Endothelial cell of umbilical vein (primary cell): ENCODE results near the gene TRDMT1. TPM values are rescaled to one million over a fixed set of nuclear protein-coding genes. Genes with fewer than 3 reads are reported as not detected.

Experiments used
- BruUV-seq: library from RNA; stranded (reverse); fragments of 400-500 nt; replicated peaks from 2 replicates; lab custom pipeline; 2021; lab: Mats Ljungman, UMichigan
- CTCF ChIA-PET: fragments of 300-600, 350-600 bp; sonication (Branson Sonifier 250); formaldehyde crosslinking; loops from one replicate; lab custom pipeline; 2021; ENCODE audit warnings: antibody characterized with exemption, inconsistent platforms; lab: Charles Lee
- POLR2A ChIA-PET: fragments of 300-600, 350-600 bp; sonication (Branson Sonifier 250); formaldehyde crosslinking; loops from one replicate; lab custom pipeline; 2021; ENCODE audit warnings: antibody characterized with exemption, inconsistent platforms; lab: Charles Lee
- DNase-seq: peaks from one replicate; pipeline ENCODE4 v3.0.0-alpha.2; 2011; ENCODE audit warnings: low read depth, low spot score
- FAIRE-seq: peaks from 2 replicates; lab custom pipeline; 2011; peaks lifted over from hg19 to GRCh38; lab: Jason Lieb, UNC
- H2AFZ ChIP-seq: 2 replicates; pipeline ENCODE4 v1.6.0; 2012; ENCODE audit warnings: low read depth, low read length, control low read depth, inconsistent platforms
- H3K27ac ChIP-seq: 2 replicates; pipeline ENCODE4 v1.5.1; 2011; ENCODE audit warnings: low read depth, mild to moderate bottlenecking, control low read depth, low read length, moderate library complexity; ENCODE audit not compliant: insufficient read depth
- H3K27me3 ChIP-seq, 2 experiments: 2 replicates each; pipeline versions ENCODE4 v1.6.0 to v1.6.1; 2011; ENCODE audit warnings: low read length in 2 of 2, mixed read lengths in 1 of 2; ENCODE audit not compliant: control insufficient read depth in 2 of 2, insufficient read depth in 2 of 2
- H3K36me3 ChIP-seq, 2 experiments: 2 replicates in 1 of 2; 3 replicates in 1 of 2; pipeline ENCODE4 v1.5.1; 2011; ENCODE audit warnings: low read length in 2 of 2, mild to moderate bottlenecking in 1 of 2, moderate library complexity in 1 of 2; ENCODE audit not compliant: control insufficient read depth in 2 of 2, insufficient read depth in 2 of 2; ENCODE audit errors: extremely low read depth in 1 of 2
- H3K4me1 ChIP-seq: 3 replicates; pipeline ENCODE4 v1.5.1; 2011; ENCODE audit warnings: mild to moderate bottlenecking, low read length; ENCODE audit not compliant: control insufficient read depth, insufficient read depth; ENCODE audit errors: extremely low read depth
- H3K4me2 ChIP-seq: 2 replicates; pipeline ENCODE4 v1.6.1; 2011; ENCODE audit warnings: low read length, control low read depth, mixed read lengths; ENCODE audit not compliant: insufficient read depth
- H3K4me3 ChIP-seq, 3 experiments: fragments of 200-600 bp in 1 of 3; sonication (generic), shearing (Covaris generic) in 1 of 3; replicated peaks in 1 of 3; 2 replicates each; pipeline ENCODE4 v1.5.1; 2011 to 2016; ENCODE audit warnings: control low read depth in 3 of 3, low read length in 3 of 3, mild to moderate bottlenecking in 2 of 3, inconsistent platforms in 1 of 3, low read depth in 1 of 3, moderate library complexity in 1 of 3; ENCODE audit not compliant: insufficient read depth in 1 of 3
- H3K79me2 ChIP-seq: 2 replicates; pipeline ENCODE4 v1.6.0; 2012; ENCODE audit warnings: low read length, inconsistent platforms; ENCODE audit not compliant: control insufficient read depth, insufficient read depth
- H3K9ac ChIP-seq: replicated peaks from 2 replicates; pipeline ENCODE3; 2011; ENCODE audit warnings: low read length, control low read depth; ENCODE audit not compliant: insufficient read depth; ENCODE audit errors: extremely low read depth
- H3K9me1 ChIP-seq: replicated peaks from 3 replicates; pipeline ENCODE4 v1.6.0; 2011; ENCODE audit warnings: mild to moderate bottlenecking, low read length; ENCODE audit not compliant: control insufficient read depth, insufficient read depth; ENCODE audit errors: extremely low read depth
- H3K9me3 ChIP-seq: replicated peaks from 2 replicates; pipeline ENCODE4 v1.5.1; 2012; ENCODE audit warnings: low read length, inconsistent platforms; ENCODE audit not compliant: control insufficient read depth, insufficient read depth
- H4K20me1 ChIP-seq: replicated peaks from 2 replicates; pipeline ENCODE3; 2011; ENCODE audit warnings: mild to moderate bottlenecking, low read length; ENCODE audit not compliant: control insufficient read depth, insufficient read depth; ENCODE audit errors: extremely low read depth
- EZH2 ChIP-seq: IDR thresholded peaks from 2 replicates; pipeline ENCODE4 v1.6.1; 2012; ENCODE audit warnings: borderline replicate concordance, low read depth, mild to moderate bottlenecking, moderate library complexity, low read length, inconsistent platforms; ENCODE audit not compliant: severe bottlenecking
- FOS ChIP-seq: IDR thresholded peaks from 2 replicates; pipeline ENCODE4 v1.6.1; 2011; ENCODE audit warnings: mild to moderate bottlenecking, low read length, moderate library complexity, borderline replicate concordance; ENCODE audit not compliant: insufficient read depth
- GATA2 ChIP-seq: IDR thresholded peaks from 2 replicates; pipeline ENCODE4 v1.7.0; 2011; ENCODE audit warnings: low read depth, mild to moderate bottlenecking, moderate library complexity, mixed read lengths, low read length; ENCODE audit not compliant: insufficient read length, insufficient read depth
- JUN ChIP-seq: IDR thresholded peaks from 2 replicates; pipeline ENCODE4 v1.6.1; 2011; ENCODE audit warnings: borderline replicate concordance, low read depth; ENCODE audit not compliant: insufficient read length, insufficient read depth
- MYC ChIP-seq: IDR thresholded peaks from one replicate; pipeline ENCODE4 v1.6.1; 2011; ENCODE audit warnings: mild to moderate bottlenecking, low read depth, low read length
- POLR2A ChIP-seq: IDR thresholded peaks from 2 replicates; pipeline ENCODE4 v1.6.1; 2012; ENCODE audit warnings: low read depth, mild to moderate bottlenecking, control low read depth, low read length
- POLR2AphosphoS5 ChIP-seq: IDR thresholded peaks from 2 replicates; pipeline ENCODE4 v1.6.1; 2012; ENCODE audit warnings: low read depth, mild to moderate bottlenecking, control low read depth, low read length, moderate library complexity; ENCODE audit not compliant: insufficient read depth
- dilution Hi-C: fragments of 300-500 bp; cut with MboI; formaldehyde crosslinking; loops from one replicate; pipeline ENCODE4 v1.15.0; 2019; ENCODE audit warnings: low sequenced_read_pairs; ENCODE audit not compliant: extremely low pct_ligation_motif_present
- intact Hi-C: fragments of 100-400 bp; cut with micrococcal nuclease; formaldehyde crosslinking; loops from one replicate; pipeline ENCODE4 v1.10.0; 2022
- polyA plus RNA-seq, 4 experiments: library from polyadenylated mRNA; depleted of rRNA in 3 of 4; stranded (reverse) in 3 of 4; unstranded in 1 of 4; fragments of >200 nt; gene quantifications; 2 replicates each; pipeline versions ENCODE4 v1.2.1 to v1.2.3, GENCODE V29; 2011 to 2012; ENCODE audit warnings: missing spikeins in 1 of 4
- total RNA-seq: library from RNA; stranded (reverse); gene quantifications from 2 replicates; pipeline ENCODE4 v1.2.3, GENCODE V29; 2021
- TF ChIP-seq, protein P1 (sequence below): IDR thresholded peaks from 2 replicates; pipeline ENCODE4 v1.6.1; 2011; ENCODE audit not compliant: insufficient read depth, insufficient read length
- TF ChIP-seq, protein P2 (sequence below), 2 donors: IDR thresholded peaks; 1 replicate in 1 of 2; 2 replicates in 1 of 2; pipeline ENCODE4 v1.5.1; 2011; ENCODE audit warnings: low read length in 2 of 2, mild to moderate bottlenecking in 2 of 2, moderate library complexity in 2 of 2, control low read depth in 1 of 2, inconsistent platforms in 1 of 2, low read depth in 1 of 2; ENCODE audit not compliant: insufficient read depth in 1 of 2; ENCODE audit errors: extremely low read depth in 1 of 2

TRDMT1 gene
- total and polyA plus RNA-seq, 2 donors (not counting 3 experiments of a cell fraction or from before 2014, with no cell fraction given), result 10.0 to 12.3 TPM

DNA sequence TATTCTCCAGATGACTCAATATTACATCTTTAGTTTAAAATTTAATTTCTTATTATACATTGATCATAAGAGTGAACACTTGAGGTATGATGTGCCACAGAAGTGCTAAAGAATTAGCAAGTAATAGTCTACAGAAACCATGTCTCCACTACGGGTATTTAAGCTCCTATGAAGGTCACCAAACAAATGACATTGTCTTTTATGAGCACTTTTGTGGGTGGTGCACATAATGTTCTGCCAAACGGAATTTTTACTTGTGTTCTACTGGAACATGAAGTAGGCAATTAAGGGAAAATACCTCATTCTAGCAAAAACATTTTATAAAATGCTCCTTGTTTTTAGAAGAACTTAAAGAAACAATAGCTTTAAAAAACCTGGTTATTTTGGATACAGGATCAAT lies 44.4 kb downstream of the TRDMT1 start:
- BruUV-seq, result no TSS peak
- TF ChIP-seq JUN (no peak), POLR2A (no peak)
- TF ChIP-seq, protein P1, sequence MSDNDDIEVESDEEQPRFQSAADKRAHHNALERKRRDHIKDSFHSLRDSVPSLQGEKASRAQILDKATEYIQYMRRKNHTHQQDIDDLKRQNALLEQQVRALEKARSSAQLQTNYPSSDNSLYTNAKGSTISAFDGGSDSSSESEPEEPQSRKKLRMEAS, result no peak
- TF ChIP-seq, protein P2, sequence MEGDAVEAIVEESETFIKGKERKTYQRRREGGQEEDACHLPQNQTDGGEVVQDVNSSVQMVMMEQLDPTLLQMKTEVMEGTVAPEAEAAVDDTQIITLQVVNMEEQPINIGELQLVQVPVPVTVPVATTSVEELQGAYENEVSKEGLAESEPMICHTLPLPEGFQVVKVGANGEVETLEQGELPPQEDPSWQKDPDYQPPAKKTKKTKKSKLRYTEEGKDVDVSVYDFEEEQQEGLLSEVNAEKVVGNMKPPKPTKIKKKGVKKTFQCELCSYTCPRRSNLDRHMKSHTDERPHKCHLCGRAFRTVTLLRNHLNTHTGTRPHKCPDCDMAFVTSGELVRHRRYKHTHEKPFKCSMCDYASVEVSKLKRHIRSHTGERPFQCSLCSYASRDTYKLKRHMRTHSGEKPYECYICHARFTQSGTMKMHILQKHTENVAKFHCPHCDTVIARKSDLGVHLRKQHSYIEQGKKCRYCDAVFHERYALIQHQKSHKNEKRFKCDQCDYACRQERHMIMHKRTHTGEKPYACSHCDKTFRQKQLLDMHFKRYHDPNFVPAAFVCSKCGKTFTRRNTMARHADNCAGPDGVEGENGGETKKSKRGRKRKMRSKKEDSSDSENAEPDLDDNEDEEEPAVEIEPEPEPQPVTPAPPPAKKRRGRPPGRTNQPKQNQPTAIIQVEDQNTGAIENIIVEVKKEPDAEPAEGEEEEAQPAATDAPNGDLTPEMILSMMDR (IDR thresholded peaks at IDR 0.05; ENCODE audit: extremely low read depth in 1 of 2, insufficient read depth in 1 of 2, low read depth in 1 of 2, low read length in 2 of 2), result no peak
- no peak overlapping the region for H3K4me3 ChIP-seq
- no peak overlapping the region for H3K27ac ChIP-seq
- H3K9ac ChIP-seq, result no peak overlapping the region
- POLR2A ChIA-PET, result no interaction called here
- no peaks in the 10 kb centered on the region for H4K20me1 ChIP-seq
- DNase-seq (no peak), FAIRE-seq (no peak)
- no peak overlapping the region for H2AFZ ChIP-seq
- CTCF ChIA-PET, result interaction anchor here (1.0 to 1.7 kb wide), 2 partner anchors 10 to 13 kb away, joined by 4 to 5 read pairs; no protein-coding TSS in a partner anchor
- intact Hi-C loops (no loop called here), dilution Hi-C loops (no loop called here)
- no peaks in the 10 kb centered on the region for H3K27me3 ChIP-seq
- no peaks in the 10 kb centered on the region for H3K9me1 ChIP-seq
- no peaks in the 10 kb centered on the region for H3K36me3 ChIP-seq
- H3K9me3 ChIP-seq, result no peaks in the 10 kb centered on the region
- no peaks in the 10 kb centered on the region for H3K79me2 ChIP-seq
- no peak overlapping the region for H3K4me2 ChIP-seq
- H3K4me1 ChIP-seq, result no peaks in the 10 kb centered on the region

DNA sequence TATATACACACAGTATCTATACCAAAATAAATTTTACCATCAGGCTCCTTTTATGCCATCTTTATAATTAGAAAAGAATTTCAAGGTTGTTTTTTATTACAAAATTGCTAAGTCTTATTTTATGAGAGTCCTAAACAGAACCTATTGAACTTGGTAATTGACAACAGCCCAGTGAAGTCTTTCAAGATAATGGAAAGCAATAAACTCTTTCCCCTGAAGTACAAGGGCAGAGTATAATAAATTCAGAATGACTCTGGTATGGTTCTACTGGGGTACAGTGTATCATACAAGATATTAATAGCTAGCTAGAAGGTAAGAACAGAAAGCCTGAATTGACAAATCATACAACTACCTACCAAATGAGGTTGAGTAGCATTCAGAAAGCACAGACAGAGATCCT lies 45.6 kb downstream of the TRDMT1 start:
- POLR2A ChIA-PET, result no interaction called here
- no peak overlapping the region for H2AFZ ChIP-seq
- no peaks in the 10 kb centered on the region for H3K9me1 ChIP-seq
- FAIRE-seq (no peak), DNase-seq (no peak)
- CTCF ChIA-PET, result no interaction called here
- H3K79me2 ChIP-seq, result no peaks in the 10 kb centered on the region
- no peak overlapping the region for H3K9ac ChIP-seq
- no peaks in the 10 kb centered on the region for H3K27me3 ChIP-seq
- BruUV-seq, result no TSS peak
- no peak overlapping the region for H3K4me2 ChIP-seq
- no peaks in the 10 kb centered on the region for H3K36me3 ChIP-seq
- no peaks in the 10 kb centered on the region for H3K9me3 ChIP-seq
- no peak for TF ChIP-seq MYC
- no peak for TF ChIP-seq JUN
- TF ChIP-seq POLR2AphosphoS5, result no peak
- TF ChIP-seq GATA2, result no peak
- TF ChIP-seq FOS, result no peak
- TF ChIP-seq EZH2, result no peak
- H3K4me3 ChIP-seq, result no peak overlapping the region
- H3K27ac ChIP-seq, result no peak overlapping the region
- H3K4me1 ChIP-seq, result no peaks in the 10 kb centered on the region
- intact Hi-C loops, result no loop called here
- no peaks in the 10 kb centered on the region for H4K20me1 ChIP-seq
- dilution Hi-C loops, result no loop called here
